Activated naive CD4-positive, alpha-beta T cell treated with anti-CD3 and anti-CD28 coated beads for 36 hours (primary cell): ENCODE results near the gene EIF5A2. TPM values are rescaled to one million over a fixed set of nuclear protein-coding genes. Genes with fewer than 3 reads are reported as not detected.
A peak's percentile ranks its signal among the peaks of the same experiment; 100 is the strongest.

Experiments used
- CTCF ChIA-PET: fragments of 350-600 bp; sonication (Branson Sonifier 250); formaldehyde crosslinking; loops from one replicate; lab custom pipeline; 2021; ENCODE audit warnings: antibody characterized with exemption; lab: Charles Lee
- DNase-seq: peaks from one replicate; pipeline ENCODE4 v3.0.0-alpha.2; 2020
- H3K27ac Mint-ChIP-seq: one replicate; pipeline ENCODE4 v1.8.0; 2021; ENCODE audit warnings: mild to moderate bottlenecking, mixed read lengths
- H3K27me3 Mint-ChIP-seq: one replicate; pipeline ENCODE4 v1.8.0; 2021; ENCODE audit warnings: low read depth, mixed read lengths
- H3K36me3 Mint-ChIP-seq: one replicate; pipeline ENCODE4 v1.8.0; 2021; ENCODE audit warnings: low read depth, mixed read lengths
- H3K4me1 Mint-ChIP-seq: one replicate; pipeline ENCODE4 v1.8.0; 2021; ENCODE audit warnings: low read depth, mixed read lengths
- H3K4me3 Mint-ChIP-seq: one replicate; pipeline ENCODE4 v1.8.0; 2021; ENCODE audit warnings: mild to moderate bottlenecking, moderate library complexity, mixed read lengths
- H3K9me3 Mint-ChIP-seq: one replicate; pipeline ENCODE4 v1.8.0; 2021; ENCODE audit warnings: mixed read lengths
- intact Hi-C: fragments of 100-400 bp; cut with micrococcal nuclease; formaldehyde crosslinking; loops from one replicate; pipeline ENCODE4 v1.15.1; 2023
- total RNA-seq, 2 experiments: library from RNA; stranded (reverse); gene quantifications; one replicate each; pipeline ENCODE4 v1.2.3, GENCODE V29; 2021

Gene EIF5A2
- total RNA-seq, 2 experiments from 2014 or later = 3.4 to 5.2 TPM

- CTCF ChIA-PET = interaction anchor here (0.6 to 1.0 kb wide), 2 partner anchors 9 to 18 kb away, joined by 3 to 4 read pairs; no protein-coding TSS in a partner anchor
- peaks cover 14% of the 10 kb centered on the region for H3K4me1 Mint-ChIP-seq
- no peaks in the 10 kb centered on the region for H3K9me3 Mint-ChIP-seq
- DNase-seq = no peak
- peaks cover 31% of the 10 kb centered on the region for H3K36me3 Mint-ChIP-seq
- no peak overlapping the region for H3K27ac Mint-ChIP-seq
- no peaks in the 10 kb centered on the region for H3K27me3 Mint-ChIP-seq
- intact Hi-C loops = no loop called here
- H3K4me3 Mint-ChIP-seq = no peak overlapping the region
These were observed 41.9 kb downstream of the EIF5A2 start for GRCh38 chr3:170866499-170866898.

- peaks cover 31% of the 10 kb centered on the region for H3K36me3 Mint-ChIP-seq
- no peak overlapping the region for H3K4me3 Mint-ChIP-seq
- intact Hi-C loops = no loop called here
- H3K4me1 Mint-ChIP-seq = peaks cover 9% of the 10 kb centered on the region
- CTCF ChIA-PET = interaction anchor here (1.0 kb wide), 1 partner anchor 17 kb away, joined by 3 read pairs; no protein-coding TSS in a partner anchor
- H3K27ac Mint-ChIP-seq = no peak overlapping the region
- H3K9me3 Mint-ChIP-seq = no peaks in the 10 kb centered on the region
- DNase-seq = no peak
- H3K27me3 Mint-ChIP-seq = no peaks in the 10 kb centered on the region
These were observed 43.0 kb downstream of the EIF5A2 start for GRCh38 chr3:170865209-170866094.

GRCh38 chr3:170864525-170865208 lies 43.8 kb downstream of the EIF5A2 start:
- Mint-ChIP-seq H3K27ac (no peak overlapping the region), H3K4me3 (no peak overlapping the region), H3K36me3 (peaks cover 27% of the 10 kb centered on the region), H3K4me1 (peaks cover 9% of the 10 kb centered on the region), H3K9me3 (no peaks in the 10 kb centered on the region), H3K27me3 (no peaks in the 10 kb centered on the region)
- no peak for DNase-seq
- intact Hi-C loops = no loop called here
- CTCF ChIA-PET = interaction anchor here (1.7 kb wide), 1 partner anchor 11 kb away, joined by 4 read pairs; no protein-coding TSS in a partner anchor

GRCh38 chr3:170863816-170864215 lies 44.6 kb downstream of the EIF5A2 start:
- no peaks in the 10 kb centered on the region for H3K27me3 Mint-ChIP-seq
- no peak for DNase-seq
- peaks cover 9% of the 10 kb centered on the region for H3K4me1 Mint-ChIP-seq
- intact Hi-C loops = no loop called here
- H3K9me3 Mint-ChIP-seq = no peaks in the 10 kb centered on the region
- H3K4me3 Mint-ChIP-seq = no peak overlapping the region
- peaks cover 20% of the 10 kb centered on the region for H3K36me3 Mint-ChIP-seq
- H3K27ac Mint-ChIP-seq = no peak overlapping the region
- CTCF ChIA-PET = interaction anchor here (1.7 kb wide), 1 partner anchor 11 kb away, joined by 4 read pairs; no protein-coding TSS in a partner anchor

- Mint-ChIP-seq H3K27me3 (no peaks in the 10 kb centered on the region), H3K36me3 (peaks cover 16% of the 10 kb centered on the region), H3K4me3 (no peak overlapping the region), H3K4me1 (peaks cover 12% of the 10 kb centered on the region), H3K27ac (no peak overlapping the region), H3K9me3 (no peaks in the 10 kb centered on the region)
- no peak for DNase-seq
- CTCF ChIA-PET = interaction anchor here (1.7 kb wide), 1 partner anchor 10 kb away, joined by 4 read pairs; no protein-coding TSS in a partner anchor
- intact Hi-C loops = no loop called here
These were observed 45.6 kb downstream of the EIF5A2 start for GRCh38 chr3:170862618-170863374.

GRCh38 chr3:170858599-170858998 lies 49.8 kb downstream of the EIF5A2 start:
- DNase-seq = no peak
- no peak overlapping the region for H3K4me3 Mint-ChIP-seq
- no peaks in the 10 kb centered on the region for H3K27me3 Mint-ChIP-seq
- intact Hi-C loops = no loop called here
- H3K36me3 Mint-ChIP-seq = no peaks in the 10 kb centered on the region
- H3K4me1 Mint-ChIP-seq = peaks cover 12% of the 10 kb centered on the region
- CTCF ChIA-PET = no interaction called here
- no peak overlapping the region for H3K27ac Mint-ChIP-seq
- no peaks in the 10 kb centered on the region for H3K9me3 Mint-ChIP-seq

- intact Hi-C loops = no loop called here
- DNase-seq = no peak
- H3K27ac Mint-ChIP-seq = no peak overlapping the region
- no peaks in the 10 kb centered on the region for H3K36me3 Mint-ChIP-seq
- peaks cover 12% of the 10 kb centered on the region for H3K4me1 Mint-ChIP-seq
- H3K27me3 Mint-ChIP-seq = peaks cover 4% of the 10 kb centered on the region
- H3K4me3 Mint-ChIP-seq = no peak overlapping the region
- CTCF ChIA-PET = interaction anchor here (0.7 to 1.4 kb wide), 3 partner anchors 25 to 64 kb away, joined by 3 read pairs; no protein-coding TSS in a partner anchor
- H3K9me3 Mint-ChIP-seq = no peaks in the 10 kb centered on the region
These were observed 56.1 kb downstream of the EIF5A2 start for GRCh38 chr3:170852324-170852723.

- no peaks in the 10 kb centered on the region for H3K36me3 Mint-ChIP-seq
- DNase-seq = no peak
These were observed 60.0 kb downstream of the EIF5A2 start for GRCh38 chr3:170848292-170848917.

GRCh38 chr3:170844377-170844776 lies 64.1 kb downstream of the EIF5A2 start:
- Mint-ChIP-seq H3K27me3 (peaks cover 5% of the 10 kb centered on the region), H3K4me3 (no peak overlapping the region), H3K36me3 (no peaks in the 10 kb centered on the region), H3K27ac (no peak overlapping the region), H3K9me3 (peaks cover 2% of the 10 kb centered on the region), H3K4me1 (no peaks in the 10 kb centered on the region)
- DNase-seq = no peak
- CTCF ChIA-PET = interaction anchor here (0.8 kb wide), 1 partner anchor 9 kb away, joined by 3 read pairs; no protein-coding TSS in a partner anchor
- intact Hi-C loops = no loop called here

More at GRCh38 chr3:170848292-170848917, 60.0 kb downstream of the EIF5A2 start:
- H3K27me3 Mint-ChIP-seq = peaks cover 10% of the 10 kb centered on the region
- peaks cover 5% of the 10 kb centered on the region for H3K4me1 Mint-ChIP-seq
- CTCF ChIA-PET = interaction anchor here (0.6 to 2.8 kb wide), 10 partner anchors 13 to 709 kb away, joined by 3 to 21 read pairs (median 4); no protein-coding TSS in a partner anchor
- peaks cover 2% of the 10 kb centered on the region for H3K9me3 Mint-ChIP-seq
- H3K4me3 Mint-ChIP-seq = no peak overlapping the region
- H3K27ac Mint-ChIP-seq = no peak overlapping the region
- intact Hi-C loops = loop anchor here (1.0 kb wide), 1 partner anchor 434 kb away; no protein-coding TSS in a partner anchor

- Mint-ChIP-seq H3K9me3 (peaks cover 2% of the 10 kb centered on the region), H3K27me3 (peaks cover 15% of the 10 kb centered on the region), H3K36me3 (no peaks in the 10 kb centered on the region), H3K4me1 (no peaks in the 10 kb centered on the region), H3K27ac (peak overlapping the region; percentile 63), H3K4me3 (no peak overlapping the region)
- no peak for DNase-seq
- intact Hi-C loops = no loop called here
- CTCF ChIA-PET = interaction anchor here (0.7 to 1.6 kb wide), 2 partner anchors 28 to 533 kb away, joined by 3 to 6 read pairs; no protein-coding TSS in a partner anchor
These were observed 68.1 kb downstream of the EIF5A2 start for GRCh38 chr3:170840291-170840859.

GRCh38 chr3:170839518-170840100 lies 68.8 kb downstream of the EIF5A2 start:
- Mint-ChIP-seq H3K4me3 (no peak overlapping the region), H3K36me3 (no peaks in the 10 kb centered on the region), H3K4me1 (no peaks in the 10 kb centered on the region), H3K9me3 (peaks cover under 1% of the 10 kb centered on the region), H3K27ac (no peak overlapping the region), H3K27me3 (peaks cover 13% of the 10 kb centered on the region)
- DNase-seq = no peak
- intact Hi-C loops = no loop called here
- CTCF ChIA-PET = interaction anchor here (0.5 to 1.6 kb wide), 2 partner anchors 28 to 79 kb away, joined by 3 to 6 read pairs; no protein-coding TSS in a partner anchor
